GM19463 (cell line): ENCODE measurements around the gene HSPD1.

Experiments used
- ATAC-seq: cut with Tn5 transposase; IDR thresholded peaks from one replicate; pipeline ENCODE4 v1.9.1; 2021; ENCODE audit warnings: mild to moderate bottlenecking, moderate library complexity; ENCODE audit not compliant: unreplicated experiment

Gene HSPD1

DNA sequence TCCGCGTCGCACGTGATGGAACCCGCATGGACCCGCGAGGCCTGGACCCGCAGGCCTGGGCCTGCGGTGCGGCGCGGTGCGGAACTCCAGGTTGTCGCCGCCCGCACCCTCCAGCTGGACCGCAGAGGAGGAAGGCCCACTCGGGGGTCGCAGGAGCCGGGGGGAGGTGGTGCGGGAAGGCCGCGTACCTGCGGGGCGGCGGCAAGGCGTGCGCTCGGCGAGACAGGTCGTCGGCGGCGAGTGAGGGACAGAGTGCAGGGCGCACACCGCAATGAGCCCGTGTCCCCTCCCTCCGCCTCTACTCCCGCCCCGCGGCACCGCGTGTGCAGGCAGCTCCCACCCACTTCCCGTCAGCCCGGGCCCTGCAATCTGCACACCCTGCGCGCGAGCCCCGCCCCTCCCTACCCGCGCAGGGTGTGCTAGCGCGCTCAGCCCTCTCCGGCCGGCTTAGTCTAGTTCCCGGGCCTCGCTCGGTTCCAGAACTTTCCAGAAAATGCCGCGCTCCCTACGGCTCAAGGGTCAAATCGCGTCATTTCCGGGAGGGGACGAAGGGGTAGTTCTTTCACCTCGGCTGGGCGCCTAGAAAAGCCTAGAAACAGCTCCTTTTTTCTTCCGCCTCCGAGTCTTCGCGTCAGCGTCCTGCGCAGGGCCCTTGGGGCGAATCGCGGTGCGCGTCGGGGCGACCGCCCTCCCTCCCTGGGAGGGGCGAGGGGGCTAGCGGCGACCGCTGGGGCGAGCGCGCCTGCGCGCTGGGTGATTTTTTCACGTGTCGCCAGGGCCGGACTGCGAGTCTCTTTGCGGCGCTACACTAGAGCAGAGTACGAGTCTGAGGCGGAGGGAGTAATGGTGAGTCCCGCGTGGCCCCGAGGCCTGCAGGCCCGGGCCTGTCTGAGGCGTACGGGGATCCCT, at the start of gene HSPD1, which contains the start of gene HSPE1:
HSPD1 (minus strand) TSS at position 247 of the 909 bp plus-strand sequence. CDS start 992 bp downstream, outside the sequence.
HSPE1 (plus strand) TSS at position 786 of the 909 bp plus-strand sequence; CDS start at position 844, 58 bp downstream.
- ATAC-seq, result peak; percentile 80

DNA sequence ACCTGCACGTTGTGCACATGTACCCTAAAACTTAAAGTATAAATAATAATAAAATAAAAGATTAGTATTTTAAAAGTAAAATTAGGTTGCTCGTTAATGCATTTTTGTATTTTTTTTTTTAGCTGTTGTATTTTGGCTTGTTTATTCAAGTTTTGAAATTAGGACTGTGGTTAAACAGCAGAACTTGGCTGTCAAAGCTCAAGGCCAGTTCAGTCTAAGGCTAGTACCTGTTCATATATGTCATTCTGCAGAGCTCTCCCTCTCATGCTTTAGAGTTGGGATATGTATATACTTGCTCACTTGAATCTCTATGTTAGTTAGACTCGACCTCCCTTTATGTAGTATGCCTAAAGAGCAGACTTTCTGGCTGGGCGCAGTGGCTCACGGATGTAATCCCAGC, 48.9 kb upstream of the HSPD1 start:
- no peak for ATAC-seq

DNA sequence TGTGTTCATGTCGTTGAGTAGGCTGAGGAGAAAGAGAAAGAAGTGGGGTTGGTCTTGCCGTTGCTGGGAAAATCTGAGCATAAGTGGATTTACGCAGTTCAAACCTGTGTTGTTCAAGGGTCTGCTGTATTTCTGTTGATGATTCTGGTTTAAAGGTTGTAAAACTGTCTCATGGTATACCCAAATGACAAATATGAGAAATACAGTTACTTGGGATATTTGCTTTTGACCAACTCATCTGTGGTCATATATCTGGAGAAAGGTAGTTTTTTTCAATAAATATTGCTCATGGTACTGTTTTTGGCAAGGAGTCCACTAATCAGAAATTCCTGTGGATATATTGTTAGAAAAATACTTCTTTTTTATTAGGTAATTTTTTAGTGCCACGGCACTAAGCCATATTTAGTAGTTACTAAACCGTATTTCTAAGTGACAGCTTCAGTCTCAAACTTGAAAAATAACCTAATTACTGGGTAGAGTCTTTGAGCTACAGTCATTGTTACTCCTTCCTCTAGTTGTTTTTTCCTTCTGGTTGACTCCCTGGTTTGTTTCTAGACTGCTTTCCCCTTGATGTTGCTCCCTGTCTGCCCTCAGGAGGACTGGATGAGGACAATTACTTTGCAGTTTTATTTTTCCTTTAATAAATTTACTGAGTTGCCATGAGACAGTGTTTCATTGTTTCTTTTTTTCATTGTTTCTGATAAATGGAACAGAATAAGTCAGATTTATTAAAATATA, 47.7 kb upstream of the HSPD1 start:
- ATAC-seq, result no peak

GRCh38 chr2:197543206-197543605, 43.6 kb upstream of the HSPD1 start:
- no peak for ATAC-seq

GRCh38 chr2:197539734-197540133, 40.1 kb upstream of the HSPD1 start:
- ATAC-seq, result no peak

- no peak for ATAC-seq
Measured at GRCh38 chr2:197538412-197538811, 38.8 kb upstream of the HSPD1 start.

DNA sequence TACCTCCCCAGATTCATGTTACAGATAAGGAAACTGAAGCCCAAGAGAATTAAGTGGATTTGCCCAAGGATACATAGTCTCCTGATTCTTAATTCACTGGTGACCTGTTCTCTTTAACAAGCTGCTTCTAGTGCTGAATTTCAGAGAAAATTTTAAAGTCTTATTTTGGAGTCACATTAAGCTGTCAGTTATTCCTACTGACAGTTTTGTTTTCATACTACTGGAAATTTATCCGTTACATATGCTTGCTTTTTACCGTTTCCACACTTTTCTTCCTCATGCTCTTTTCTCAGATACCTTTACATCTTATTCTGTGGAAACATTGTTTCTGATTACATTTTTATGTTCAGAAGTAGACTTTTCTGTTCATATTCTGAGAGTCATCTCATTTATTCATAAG, 17.5 kb upstream of the HSPD1 start:
- no peak for ATAC-seq

GRCh38 chr2:197516393-197516761, 16.7 kb upstream of the HSPD1 start:
- peak; percentile 3 for ATAC-seq

DNA sequence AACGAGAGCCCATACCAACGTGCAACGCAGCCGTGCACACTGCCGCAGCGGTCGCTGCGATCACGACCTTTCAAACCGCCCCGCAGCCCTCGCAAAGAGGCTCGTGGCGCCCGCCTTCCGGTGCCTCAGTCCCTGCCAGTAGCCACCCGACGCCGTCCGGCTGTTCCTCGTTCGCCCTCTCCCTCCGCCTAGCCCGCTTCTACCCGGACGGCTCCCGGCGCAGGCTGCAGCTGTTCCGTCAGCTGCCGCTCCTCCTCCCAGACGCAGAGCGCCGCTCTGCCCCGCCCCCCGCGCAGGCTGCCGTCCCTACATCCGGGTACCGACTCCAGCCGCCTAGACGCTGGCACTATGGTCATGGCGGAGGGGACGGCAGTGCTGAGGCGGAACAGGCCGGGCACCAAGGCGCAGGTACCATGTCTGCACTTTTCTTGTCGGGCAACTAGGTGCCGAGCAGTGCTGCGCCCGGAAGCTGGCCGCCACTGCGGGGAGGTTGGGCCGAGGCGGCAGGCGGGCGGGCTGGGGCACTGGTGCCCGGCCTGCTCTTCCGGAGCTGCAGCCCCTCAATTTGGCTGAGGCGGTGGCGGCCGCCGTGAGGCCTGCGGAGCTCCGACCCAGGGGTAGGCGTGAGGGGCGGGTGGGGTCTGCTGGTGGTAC, 16.2 kb upstream of the HSPD1 start, which contains the start of gene MOB4:
MOB4 (plus strand) TSS at position 328 of the 654 bp plus-strand sequence; CDS start at position 349, 21 bp downstream.
- peak; percentile 92 for ATAC-seq

DNA sequence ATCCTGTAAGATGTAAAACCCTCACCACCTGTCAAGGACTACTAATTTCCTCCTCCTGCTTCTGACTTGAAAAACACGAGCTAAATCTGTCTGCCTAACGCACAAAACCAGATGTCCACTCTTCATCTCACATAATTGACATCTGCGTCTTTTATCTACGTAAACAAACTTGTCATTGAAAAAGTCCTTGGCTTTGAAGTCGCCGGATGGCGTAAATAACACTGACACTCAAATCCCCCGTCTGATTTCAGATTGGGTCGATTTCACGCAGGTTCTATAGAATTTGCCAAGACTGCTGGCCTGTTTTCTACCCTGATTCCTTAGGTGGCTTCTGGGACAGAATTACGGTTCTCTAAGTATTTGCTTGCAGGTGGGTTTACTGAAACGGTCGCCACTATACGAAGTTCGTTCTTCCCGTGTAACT, 15.7 kb upstream of the HSPD1 start:
- ATAC-seq, result no peak

DNA sequence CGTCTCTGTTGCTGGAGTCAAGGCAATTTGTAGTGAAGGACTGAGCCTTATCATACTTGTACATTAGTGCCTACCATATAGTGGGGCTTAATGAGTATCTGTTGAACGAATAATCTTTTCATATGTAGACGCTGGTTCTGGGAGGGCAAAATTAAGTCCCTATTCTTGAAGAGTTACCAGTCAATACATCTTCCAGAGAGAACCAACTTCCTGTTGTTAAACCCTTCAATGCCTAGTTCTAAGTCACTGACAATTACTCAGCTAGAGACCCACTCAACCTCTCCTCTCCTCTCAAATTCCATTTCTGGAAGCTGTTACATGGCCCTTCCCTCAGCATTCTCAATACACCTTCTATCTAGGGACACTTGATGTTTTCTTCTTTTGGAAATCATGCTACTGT, 15.1 kb upstream of the HSPD1 start:
- ATAC-seq, result no peak

- no peak for ATAC-seq
Measured at GRCh38 chr2:197513915-197514314, 14.3 kb upstream of the HSPD1 start.

DNA sequence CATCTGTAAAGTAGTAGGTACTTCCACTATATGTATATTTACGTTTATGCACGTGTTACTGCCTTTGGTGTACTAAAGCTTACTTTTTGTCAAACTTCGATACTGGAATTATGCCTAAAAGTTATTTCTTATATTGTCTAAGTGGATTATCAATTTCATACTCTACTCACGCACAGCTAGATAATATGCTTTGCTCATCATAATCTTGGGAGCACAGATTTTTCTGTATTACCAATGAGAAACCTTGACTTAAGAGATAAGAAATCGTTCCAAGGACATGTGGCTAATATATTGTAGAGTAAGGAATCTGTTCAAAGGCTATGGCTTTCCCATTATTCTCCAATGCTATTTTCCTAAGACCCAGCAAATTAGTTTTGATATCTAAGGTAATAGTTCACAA, 7.0 kb upstream of the HSPD1 start:
- no peak for ATAC-seq

- ATAC-seq, result no peak
Measured at GRCh38 chr2:197504512-197504911, 4.9 kb upstream of the HSPD1 start.

- no peak for ATAC-seq
Measured at GRCh38 chr2:197504000-197504399, 4.4 kb upstream of the HSPD1 start.

DNA sequence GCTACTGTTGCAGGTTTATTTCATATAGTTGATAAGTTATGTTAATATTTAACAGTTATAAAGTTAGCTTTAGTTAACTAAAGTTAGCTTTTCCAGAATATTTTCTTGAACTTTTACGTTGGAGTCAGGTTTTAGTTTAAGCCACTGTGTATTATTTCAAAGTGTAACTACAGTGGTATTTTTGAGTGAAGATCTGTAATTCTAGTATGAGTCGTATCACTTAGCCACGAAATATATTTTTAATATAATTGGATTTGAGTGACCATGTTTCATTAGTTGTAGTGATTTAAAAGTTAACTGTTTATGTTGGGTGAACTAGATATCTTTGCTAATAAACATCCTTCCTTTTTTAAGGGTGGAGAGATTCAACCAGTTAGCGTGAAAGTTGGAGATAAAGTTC, 3.0 kb upstream of the HSPD1 start:
- no peak for ATAC-seq

DNA sequence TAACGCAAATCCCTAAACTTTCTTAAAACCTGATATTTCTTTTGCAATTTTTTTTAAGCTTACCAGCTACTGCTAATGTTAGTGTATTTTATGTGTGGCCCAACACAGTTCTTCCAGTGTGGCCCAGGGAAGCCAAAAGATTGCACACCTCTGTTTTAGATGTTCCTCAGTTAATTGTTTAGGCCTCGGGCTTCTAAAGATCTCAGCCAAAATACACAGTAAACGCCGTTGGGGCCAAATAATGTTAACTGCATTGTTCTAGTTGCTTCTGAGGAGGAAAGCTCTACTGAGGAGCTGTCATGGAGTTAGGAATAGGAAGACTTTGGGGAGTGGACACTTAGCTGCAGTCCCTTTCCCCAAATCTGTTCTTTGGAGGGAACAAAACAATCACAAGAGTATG, 2.6 kb upstream of the HSPD1 start:
- no peak for ATAC-seq

DNA sequence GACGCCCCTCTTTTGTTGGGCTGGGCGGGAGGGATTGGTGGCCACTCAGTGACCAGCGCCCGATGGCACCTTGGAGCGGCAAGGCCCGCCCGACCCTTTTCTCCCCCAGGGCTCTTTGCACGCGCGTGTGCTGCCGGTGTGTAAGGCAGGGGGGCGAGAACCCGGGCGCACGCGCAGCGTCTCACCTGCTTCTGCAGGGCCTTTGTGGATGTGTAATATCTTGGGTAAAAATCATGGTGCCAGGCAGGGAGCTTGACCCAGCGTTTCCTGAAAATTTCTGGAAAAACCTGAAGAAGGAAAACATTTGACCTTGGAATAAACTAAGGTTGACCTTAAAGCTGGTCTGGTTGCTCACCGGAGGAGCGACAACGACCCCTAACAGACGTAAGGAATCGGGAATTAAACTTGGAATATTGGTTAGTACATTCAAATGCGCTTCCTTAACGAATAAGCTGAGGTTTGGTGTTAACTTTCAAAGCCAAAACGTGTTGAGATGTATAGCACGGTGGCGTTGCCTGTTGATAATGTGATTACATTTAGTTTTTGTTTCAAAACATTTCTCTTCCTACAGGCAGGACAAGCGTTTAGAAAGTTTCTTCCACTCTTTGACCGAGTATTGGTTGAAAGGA, 977 bp upstream of the HSPD1 start:
- ATAC-seq, result no peak

DNA sequence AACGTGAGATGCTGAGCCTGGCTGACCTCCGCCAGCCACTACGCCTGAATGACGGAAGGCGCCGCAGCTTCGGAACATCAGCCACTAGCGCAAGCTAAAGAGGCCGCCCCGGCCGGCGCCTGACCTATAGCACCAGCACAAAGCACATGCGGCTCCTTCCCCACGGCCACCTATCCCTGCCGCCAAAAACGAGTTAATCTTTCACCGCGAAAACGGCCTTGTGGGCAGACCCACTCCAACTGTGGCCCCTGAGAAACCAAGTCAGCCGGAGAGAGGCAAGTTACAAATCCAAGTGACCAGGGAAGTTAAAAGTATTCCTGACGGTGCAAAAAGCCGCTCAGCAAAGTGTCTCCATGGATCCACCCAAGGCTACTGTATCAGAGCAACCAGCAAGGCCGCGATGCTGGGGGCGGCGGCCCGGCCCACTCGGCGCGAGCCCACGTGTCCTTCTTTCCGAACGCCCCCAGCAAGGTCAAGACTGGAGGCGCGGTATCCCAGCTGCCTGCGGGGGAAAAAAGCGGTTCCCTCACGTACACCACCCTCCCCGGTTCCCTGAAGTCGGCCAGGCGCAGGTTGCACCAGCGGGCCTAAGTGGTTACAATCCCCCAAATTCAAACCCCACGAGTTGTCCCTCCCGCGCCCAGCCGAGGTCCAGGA, 575 bp downstream of the HSPD1 start:
- peak; percentile 16 for ATAC-seq

GRCh38 chr2:197498235-197498936, 1.3 kb downstream of the HSPD1 start:
- no peak for ATAC-seq
